Measurements from ENCODE around the gene PTPRG. TPM values are rescaled to one million over a fixed set of nuclear protein-coding genes. Genes with fewer than 3 reads are reported as not detected.

Gene PTPRG
- total RNA-seq, 1 donor from 2014 or later = 39.6 TPM

DNA sequence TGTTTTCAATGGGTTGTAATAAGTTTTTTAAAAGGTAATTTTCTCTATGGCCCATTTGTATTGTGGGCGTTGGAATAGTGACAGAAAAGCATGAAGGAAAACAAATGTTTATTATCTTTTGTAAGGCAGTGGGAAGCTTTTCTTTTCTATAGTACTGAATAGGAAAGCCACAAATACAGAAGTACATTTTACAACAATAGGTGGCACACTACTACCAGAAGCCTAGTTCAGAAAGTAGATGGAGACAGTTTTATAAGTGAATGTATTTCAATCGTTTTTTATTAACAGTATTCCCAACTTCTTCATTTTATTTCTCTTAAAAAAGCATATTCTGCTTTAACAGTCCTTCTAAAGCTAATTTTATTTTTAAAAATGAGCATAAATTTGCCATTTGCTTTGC lies 296.7 kb downstream of the PTPRG start:
- FAIRE-seq = no peak
- H3K9me3 ChIP-seq (ENCODE audit: insufficient read depth, low read depth, low read length) = no peaks in the 10 kb centered on the region
- no peaks in the 10 kb centered on the region for H3K27me3 ChIP-seq (ENCODE audit: insufficient read depth, low read length)
- peak; percentile 33 for DNase-seq (ENCODE audit: low read depth)
- Mint-ChIP-seq H3K9me3 (ENCODE audit: unreplicated experiment) (no peaks in the 10 kb centered on the region), H3K27ac (ENCODE audit: unreplicated experiment) (no peak overlapping the region), H3K27me3 (ENCODE audit: low read depth, unreplicated experiment) (no peaks in the 10 kb centered on the region), H3K4me3 (ENCODE audit: unreplicated experiment) (no peak overlapping the region), H3K36me3 (ENCODE audit: low read depth, unreplicated experiment) (no peaks in the 10 kb centered on the region), H3K4me1 (ENCODE audit: low read depth, unreplicated experiment) (peaks cover 13% of the 10 kb centered on the region)
- no peak overlapping the region for H3K4me3 ChIP-seq (ENCODE audit: insufficient read depth, low read depth, low read length)
- no peaks in the 10 kb centered on the region for H3K36me3 ChIP-seq (ENCODE audit: insufficient read depth, low read length)
- no peak overlapping the region for H3K4me2 ChIP-seq (ENCODE audit: low read length)
- no peak overlapping the region for H3K27ac ChIP-seq (ENCODE audit: low read depth, low read length)
- no peaks in the 10 kb centered on the region for H3K4me1 ChIP-seq (ENCODE audit: insufficient read depth, low read length)
- no peak for TF ChIP-seq EZH2 (IDR thresholded peaks at IDR 0.05; ENCODE audit: insufficient read depth, low read length)
- TF ChIP-seq, protein P1, sequence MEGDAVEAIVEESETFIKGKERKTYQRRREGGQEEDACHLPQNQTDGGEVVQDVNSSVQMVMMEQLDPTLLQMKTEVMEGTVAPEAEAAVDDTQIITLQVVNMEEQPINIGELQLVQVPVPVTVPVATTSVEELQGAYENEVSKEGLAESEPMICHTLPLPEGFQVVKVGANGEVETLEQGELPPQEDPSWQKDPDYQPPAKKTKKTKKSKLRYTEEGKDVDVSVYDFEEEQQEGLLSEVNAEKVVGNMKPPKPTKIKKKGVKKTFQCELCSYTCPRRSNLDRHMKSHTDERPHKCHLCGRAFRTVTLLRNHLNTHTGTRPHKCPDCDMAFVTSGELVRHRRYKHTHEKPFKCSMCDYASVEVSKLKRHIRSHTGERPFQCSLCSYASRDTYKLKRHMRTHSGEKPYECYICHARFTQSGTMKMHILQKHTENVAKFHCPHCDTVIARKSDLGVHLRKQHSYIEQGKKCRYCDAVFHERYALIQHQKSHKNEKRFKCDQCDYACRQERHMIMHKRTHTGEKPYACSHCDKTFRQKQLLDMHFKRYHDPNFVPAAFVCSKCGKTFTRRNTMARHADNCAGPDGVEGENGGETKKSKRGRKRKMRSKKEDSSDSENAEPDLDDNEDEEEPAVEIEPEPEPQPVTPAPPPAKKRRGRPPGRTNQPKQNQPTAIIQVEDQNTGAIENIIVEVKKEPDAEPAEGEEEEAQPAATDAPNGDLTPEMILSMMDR (IDR thresholded peaks at IDR 0.05; ENCODE audit: insufficient read depth, low read depth, low read length) = peak; percentile 28
- H2AFZ ChIP-seq (ENCODE audit: low read depth, low read length) = no peak overlapping the region
- H4K20me1 ChIP-seq (ENCODE audit: insufficient read depth, low read length) = peaks cover 32% of the 10 kb centered on the region
- no peaks in the 10 kb centered on the region for H3K79me2 ChIP-seq (ENCODE audit: insufficient read depth, low read length)
- H3K9ac ChIP-seq (ENCODE audit: low read length) = no peak overlapping the region

DNA sequence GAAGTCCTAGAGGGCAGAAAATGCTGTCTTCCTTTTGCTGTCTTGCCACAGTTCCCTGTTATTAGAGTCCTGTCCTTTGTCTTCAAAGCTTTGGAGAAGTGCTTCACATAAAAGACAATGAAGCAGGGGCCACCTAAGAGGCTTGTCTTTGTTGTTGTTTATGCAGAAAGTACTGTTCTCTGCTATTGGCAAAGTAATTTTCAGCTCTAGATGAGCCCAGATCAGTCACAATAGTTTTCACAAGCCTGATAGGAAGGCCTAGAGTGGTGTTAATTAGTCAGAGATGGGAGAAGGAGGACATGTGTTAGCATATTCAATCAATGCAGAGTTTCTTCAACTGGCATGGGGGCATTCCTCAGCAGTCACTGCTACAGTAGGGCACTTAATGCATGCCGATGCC lies 300.0 kb downstream of the PTPRG start:
- Histone ChIP-seq H3K36me3 (ENCODE audit: insufficient read depth, low read length) (no peaks in the 10 kb centered on the region), H3K9me3 (ENCODE audit: insufficient read depth, low read depth, low read length) (no peaks in the 10 kb centered on the region), H3K4me1 (ENCODE audit: insufficient read depth, low read length) (no peaks in the 10 kb centered on the region), H3K27ac (ENCODE audit: low read depth, low read length) (no peak overlapping the region), H2AFZ (ENCODE audit: low read depth, low read length) (no peak overlapping the region), H3K27me3 (ENCODE audit: insufficient read depth, low read length) (no peaks in the 10 kb centered on the region), H3K4me3 (ENCODE audit: insufficient read depth, low read depth, low read length) (no peak overlapping the region), H4K20me1 (ENCODE audit: insufficient read depth, low read length) (peaks cover 41% of the 10 kb centered on the region), H3K4me2 (ENCODE audit: low read length) (no peak overlapping the region), H3K79me2 (ENCODE audit: insufficient read depth, low read length) (no peaks in the 10 kb centered on the region), H3K9ac (ENCODE audit: low read length) (no peak overlapping the region)
- no peaks in the 10 kb centered on the region for H3K27me3 Mint-ChIP-seq (ENCODE audit: low read depth, unreplicated experiment)
- no peak overlapping the region for H3K27ac Mint-ChIP-seq (ENCODE audit: unreplicated experiment)
- TF ChIP-seq, protein P1 (IDR thresholded peaks at IDR 0.05; ENCODE audit: insufficient read depth, low read depth, low read length) = no peak
- TF ChIP-seq EZH2 (IDR thresholded peaks at IDR 0.05; ENCODE audit: insufficient read depth, low read length) = no peak
- no peak for DNase-seq (ENCODE audit: low read depth)
- H3K4me3 Mint-ChIP-seq (ENCODE audit: unreplicated experiment) = no peak overlapping the region
- peaks cover 15% of the 10 kb centered on the region for H3K4me1 Mint-ChIP-seq (ENCODE audit: low read depth, unreplicated experiment)
- no peaks in the 10 kb centered on the region for H3K9me3 Mint-ChIP-seq (ENCODE audit: unreplicated experiment)
- no peaks in the 10 kb centered on the region for H3K36me3 Mint-ChIP-seq (ENCODE audit: low read depth, unreplicated experiment)
- no peak for FAIRE-seq

DNA sequence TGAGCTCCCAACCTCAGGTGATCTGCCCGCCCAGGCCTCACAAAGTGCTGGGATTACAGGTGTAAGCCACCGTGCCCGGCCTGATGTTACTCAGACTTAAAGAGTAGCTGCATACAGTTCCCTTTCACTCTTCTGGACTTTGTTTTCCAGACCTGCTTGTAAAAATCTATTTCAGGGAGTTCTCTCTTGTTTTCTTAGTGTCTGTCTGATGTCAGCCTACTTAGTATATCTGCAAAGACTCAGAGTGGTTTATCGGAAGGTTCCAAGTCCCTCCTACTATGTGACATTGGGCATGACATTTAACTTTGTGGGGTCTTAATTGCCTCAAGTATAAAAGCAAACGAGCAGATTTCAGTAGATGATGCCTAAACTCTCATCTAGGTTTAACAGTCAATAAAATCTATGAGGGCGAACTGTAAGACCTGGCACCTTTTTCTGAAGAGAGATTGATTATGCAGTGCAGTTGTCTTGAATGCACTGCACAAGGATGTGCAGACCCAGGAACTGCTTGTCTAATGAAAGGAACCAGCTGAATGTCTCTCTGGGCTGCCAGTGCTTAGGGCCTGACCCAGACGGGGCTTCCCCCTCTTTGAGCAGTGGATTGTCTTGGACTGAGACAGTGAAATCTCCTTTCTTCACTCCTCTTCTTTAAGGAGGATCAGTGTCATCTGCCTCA lies 301.4 kb downstream of the PTPRG start:
- Mint-ChIP-seq H3K4me3 (ENCODE audit: unreplicated experiment) (no peak overlapping the region), H3K9me3 (ENCODE audit: unreplicated experiment) (no peaks in the 10 kb centered on the region), H3K27ac (ENCODE audit: unreplicated experiment) (no peak overlapping the region), H3K4me1 (ENCODE audit: low read depth, unreplicated experiment) (peaks cover 15% of the 10 kb centered on the region), H3K27me3 (ENCODE audit: low read depth, unreplicated experiment) (no peaks in the 10 kb centered on the region), H3K36me3 (ENCODE audit: low read depth, unreplicated experiment) (no peaks in the 10 kb centered on the region)
- FAIRE-seq = no peak
- no peak overlapping the region for H3K9ac ChIP-seq (ENCODE audit: low read length)
- no peak for DNase-seq (ENCODE audit: low read depth)
- H2AFZ ChIP-seq (ENCODE audit: low read depth, low read length) = no peak overlapping the region
- no peaks in the 10 kb centered on the region for H3K79me2 ChIP-seq (ENCODE audit: insufficient read depth, low read length)
- no peaks in the 10 kb centered on the region for H3K27me3 ChIP-seq (ENCODE audit: insufficient read depth, low read length)
- H3K36me3 ChIP-seq (ENCODE audit: insufficient read depth, low read length) = no peaks in the 10 kb centered on the region
- H3K4me3 ChIP-seq (ENCODE audit: insufficient read depth, low read depth, low read length) = no peak overlapping the region
- TF ChIP-seq, protein P1 (IDR thresholded peaks at IDR 0.05; ENCODE audit: insufficient read depth, low read depth, low read length) = no peak
- TF ChIP-seq EZH2 (IDR thresholded peaks at IDR 0.05; ENCODE audit: insufficient read depth, low read length) = no peak
- H3K4me1 ChIP-seq (ENCODE audit: insufficient read depth, low read length) = no peaks in the 10 kb centered on the region
- H3K4me2 ChIP-seq (ENCODE audit: low read length) = no peak overlapping the region
- H3K27ac ChIP-seq (ENCODE audit: low read depth, low read length) = no peak overlapping the region
- no peaks in the 10 kb centered on the region for H3K9me3 ChIP-seq (ENCODE audit: insufficient read depth, low read depth, low read length)
- H4K20me1 ChIP-seq (ENCODE audit: insufficient read depth, low read length) = peaks cover 37% of the 10 kb centered on the region
